Ureter (tissue), 1 donor: Measurements from ENCODE around the gene PDK2. TPM values are rescaled to one million over a fixed set of nuclear protein-coding genes. Genes with fewer than 3 reads are reported as not detected.

ENCODE experiments used
- DNase-seq: peaks from one replicate; pipeline ENCODE4 v3.0.0-alpha.2; 2020; ENCODE audit warnings: low spot score
- total RNA-seq: library from RNA; stranded (reverse); gene quantifications from one replicate; pipeline ENCODE4 v1.2.4, GENCODE V29; 2023
- donor health status: DM: yes; HTN: yes; CAD: no.

The PDK2 gene
- total RNA-seq, 1 donor from 2014 or later: 25.7 TPM

- DNase-seq: no peak
Measured at GRCh38 chr17:50117202-50118051, 22.3 kb downstream of the PDK2 start.

- no peak for DNase-seq
Measured at GRCh38 chr17:50118076-50118827, 23.1 kb downstream of the PDK2 start.

- DNase-seq: no peak
Measured at GRCh38 chr17:50118828-50119218, 23.7 kb downstream of the PDK2 start.

- DNase-seq: no peak
Measured at GRCh38 chr17:50120475-50121253, 25.5 kb downstream of the PDK2 start.

- DNase-seq: no peak
Measured at GRCh38 chr17:50122945-50123344, 27.8 kb downstream of the PDK2 start.

- DNase-seq: no peak
Measured at GRCh38 chr17:50123649-50124349, 28.6 kb downstream of the PDK2 start.

- no peak for DNase-seq
Measured at GRCh38 chr17:50125420-50125997, 30.4 kb downstream of the PDK2 start.

GRCh38 chr17:50127697-50128361 is 32.7 kb downstream of the PDK2 start:
- no peak for DNase-seq

- DNase-seq: peak; percentile 43
Measured at GRCh38 chr17:50128441-50129352, 33.5 kb downstream of the PDK2 start.

- no peak for DNase-seq
Measured at GRCh38 chr17:50129353-50129727, 34.2 kb downstream of the PDK2 start.

- peak; percentile 42 for DNase-seq
Measured at GRCh38 chr17:50129728-50130558, 34.8 kb downstream of the PDK2 start, which contains the start of gene SAMD14. TSS of gene SAMD14 (minus strand) at chr17:50130160. CDS start at chr17:50124959, 5,201 bp downstream.

- DNase-seq: no peak
Measured at GRCh38 chr17:50130559-50131305, 35.6 kb downstream of the PDK2 start.

GRCh38 chr17:50132104-50132794 is 37.1 kb downstream of the PDK2 start:
- DNase-seq: no peak

GRCh38 chr17:50133028-50133768 is 38.0 kb downstream of the PDK2 start:
- no peak for DNase-seq

- no peak for DNase-seq
Measured at GRCh38 chr17:50133769-50134099, 38.6 kb downstream of the PDK2 start.
